Mesenchymal stem cell (in vitro differentiated cells and primary cell): ENCODE results near the gene BTRC.

ENCODE experiments used
- DNase-seq: peaks from one replicate; pipeline ENCODE4 v3.0.0-alpha.2; 2013
- H2AFZ ChIP-seq: one replicate; pipeline ENCODE4 v1.6.1; 2013; ENCODE audit warnings: low read depth, mild to moderate bottlenecking, control low read depth, inconsistent platforms, low read length, moderate library complexity
- H2AK5ac ChIP-seq: 2 replicates; pipeline ENCODE4 v1.6.1; 2013; ENCODE audit warnings: low read length, moderate library complexity, mild to moderate bottlenecking, inconsistent platforms; ENCODE audit not compliant: severe bottlenecking
- H2BK120ac ChIP-seq: one replicate; pipeline ENCODE4 v1.6.1; 2013; ENCODE audit warnings: low read depth, mild to moderate bottlenecking, inconsistent platforms, low read length, moderate library complexity
- H2BK12ac ChIP-seq, 2 experiments: one replicate each; pipeline ENCODE4 v1.6.1; 2013; ENCODE audit warnings: inconsistent platforms in 2 of 2, low read length in 2 of 2, mild to moderate bottlenecking in 2 of 2, moderate library complexity in 2 of 2, control low read depth in 1 of 2
- H2BK15ac ChIP-seq: one replicate; pipeline ENCODE4 v1.6.1; 2013; ENCODE audit warnings: mild to moderate bottlenecking, low read depth, inconsistent platforms; ENCODE audit not compliant: poor library complexity, severe bottlenecking
- H2BK5ac ChIP-seq: 2 replicates; pipeline ENCODE4 v1.6.1; 2013; ENCODE audit warnings: low read depth, mild to moderate bottlenecking, low read length, control low read depth, inconsistent platforms; ENCODE audit not compliant: poor library complexity, severe bottlenecking
- H3K14ac ChIP-seq, 2 experiments: one replicate each; pipeline ENCODE4 v1.6.1; 2013; ENCODE audit warnings: inconsistent platforms in 2 of 2, low read length in 2 of 2, control low read depth in 1 of 2, mild to moderate bottlenecking in 1 of 2, moderate library complexity in 1 of 2
- H3K18ac ChIP-seq, 2 experiments: one replicate each; pipeline ENCODE4 v1.6.1; 2013; ENCODE audit warnings: inconsistent platforms in 2 of 2, low read length in 2 of 2, control low read depth in 1 of 2, low read depth in 1 of 2, mild to moderate bottlenecking in 1 of 2
- H3K23ac ChIP-seq, 2 experiments: one replicate each; pipeline ENCODE4 v1.6.1; 2013; ENCODE audit warnings: inconsistent platforms in 2 of 2, low read length in 2 of 2, mild to moderate bottlenecking in 2 of 2, moderate library complexity in 2 of 2, control low read depth in 1 of 2
- H3K27ac ChIP-seq: 2 replicates; pipeline ENCODE4 v1.5.1; 2013; ENCODE audit warnings: mild to moderate bottlenecking, moderate library complexity, low read length, control low read depth, inconsistent platforms; ENCODE audit not compliant: poor library complexity, severe bottlenecking
- H3K27me3 ChIP-seq, 2 experiments: 2 replicates each; pipeline versions ENCODE4 v1.6.1 to v1.7.0; 2013; ENCODE audit warnings: low read length in 2 of 2, mild to moderate bottlenecking in 2 of 2, moderate library complexity in 2 of 2, control low read depth in 1 of 2, inconsistent platforms in 1 of 2; ENCODE audit not compliant: control insufficient read depth in 1 of 2, insufficient read depth in 1 of 2
- H3K36me3 ChIP-seq, 2 experiments: 2 replicates each; pipeline versions ENCODE4 v1.6.1 to v1.7.0; 2013; ENCODE audit warnings: low read length in 2 of 2, control low read depth in 1 of 2, inconsistent platforms in 1 of 2, low read depth in 1 of 2, mild to moderate bottlenecking in 1 of 2; ENCODE audit not compliant: insufficient read depth in 2 of 2, control insufficient read depth in 1 of 2
- H3K4ac ChIP-seq, 2 experiments: one replicate each; pipeline ENCODE4 v1.6.1; 2013; ENCODE audit warnings: inconsistent platforms in 2 of 2, low read length in 2 of 2, mild to moderate bottlenecking in 2 of 2, moderate library complexity in 2 of 2, control low read depth in 1 of 2, low read depth in 1 of 2
- H3K4me1 ChIP-seq: 2 replicates; pipeline ENCODE4 v1.6.1; 2013; ENCODE audit warnings: low read depth, low read length, control low read depth; ENCODE audit not compliant: control insufficient read depth, insufficient read depth
- H3K4me2 ChIP-seq: 2 replicates; pipeline ENCODE4 v1.6.1; 2013; ENCODE audit warnings: low read length, mild to moderate bottlenecking, inconsistent platforms; ENCODE audit not compliant: poor library complexity, severe bottlenecking
- H3K4me3 ChIP-seq, 2 experiments: 2 replicates each; pipeline versions ENCODE4 v1.5.1 to v1.7.0; 2013; ENCODE audit warnings: low read length in 2 of 2, mild to moderate bottlenecking in 2 of 2, control low read depth in 1 of 2, low read depth in 1 of 2; ENCODE audit not compliant: insufficient read depth in 1 of 2
- H3K79me1 ChIP-seq: replicated peaks from 2 replicates; pipeline ENCODE4 v1.6.1; 2013; ENCODE audit warnings: mild to moderate bottlenecking, control low read depth, low read length, inconsistent platforms; ENCODE audit not compliant: poor library complexity, severe bottlenecking
- H3K9ac ChIP-seq: 2 replicates; pipeline ENCODE4 v1.7.0; 2013; ENCODE audit warnings: mild to moderate bottlenecking, low read length, moderate library complexity
- H3K9me3 ChIP-seq: 2 replicates; pipeline ENCODE4 v1.7.0; 2013; ENCODE audit warnings: mild to moderate bottlenecking, low read length; ENCODE audit not compliant: control insufficient read depth
- H4K8ac ChIP-seq: one replicate; pipeline ENCODE4 v1.6.1; 2013; ENCODE audit warnings: inconsistent platforms, mild to moderate bottlenecking, low read length, moderate library complexity
- H4K91ac ChIP-seq: one replicate; pipeline ENCODE4 v1.6.1; 2013; ENCODE audit warnings: mild to moderate bottlenecking, low read length, inconsistent platforms
- WGBS: methylation state at CpG from one replicate; pipeline ENCODE4 v1.1.7; 2013; ENCODE audit warnings: mixed read lengths; 5-methylcytosine and 5-hydroxymethylcytosine counted together

The BTRC gene

GRCh38 chr10:101336382-101336781 is 17.6 kb upstream of the BTRC start:
- H3K4me3 ChIP-seq, result no peak overlapping the region
- no peaks in the 10 kb centered on the region for H3K36me3 ChIP-seq
- H3K79me1 ChIP-seq, result no peaks in the 10 kb centered on the region
- no peak overlapping the region for H3K18ac ChIP-seq
- H2BK15ac ChIP-seq, result no peak overlapping the region
- H3K14ac ChIP-seq, result no peak overlapping the region
- no peak overlapping the region for H2BK120ac ChIP-seq
- no peak for DNase-seq
- no peak overlapping the region for H4K8ac ChIP-seq
- no peak overlapping the region for H3K27ac ChIP-seq
- H3K9me3 ChIP-seq, result no peaks in the 10 kb centered on the region
- H3K4me2 ChIP-seq, result no peak overlapping the region
- H2AFZ ChIP-seq, result no peak overlapping the region
- no peak overlapping the region for H3K4ac ChIP-seq
- no peak overlapping the region for H2BK12ac ChIP-seq
- no peak overlapping the region for H2AK5ac ChIP-seq
- H3K23ac ChIP-seq, result no peak overlapping the region
- no peaks in the 10 kb centered on the region for H3K4me1 ChIP-seq
- H2BK5ac ChIP-seq, result no peak overlapping the region
- H4K91ac ChIP-seq, result no peak overlapping the region
- peaks cover 26 to 41% of the 10 kb centered on the region in 2 experiments for H3K27me3 ChIP-seq
- H3K9ac ChIP-seq, result no peak overlapping the region

GRCh38 chr10:101337836-101338235 is 16.1 kb upstream of the BTRC start:
- H3K79me1 ChIP-seq, result no peaks in the 10 kb centered on the region
- H3K23ac ChIP-seq, result no peak overlapping the region
- H3K4ac ChIP-seq, result no peak overlapping the region
- no peak overlapping the region for H2BK12ac ChIP-seq
- H3K9ac ChIP-seq, result no peak overlapping the region
- no peak overlapping the region for H4K91ac ChIP-seq
- H3K18ac ChIP-seq, result no peak overlapping the region
- no peak overlapping the region for H3K27ac ChIP-seq
- no peak overlapping the region for H2BK15ac ChIP-seq
- H4K8ac ChIP-seq, result no peak overlapping the region
- no peaks in the 10 kb centered on the region for H3K4me1 ChIP-seq
- WGBS, result 86% methylated on average over 4 of the region's 4 CpGs
- H2BK120ac ChIP-seq, result no peak overlapping the region
- H3K14ac ChIP-seq, result no peak overlapping the region
- no peaks in the 10 kb centered on the region for H3K36me3 ChIP-seq
- no peak overlapping the region for H3K4me2 ChIP-seq
- H2BK5ac ChIP-seq, result no peak overlapping the region
- no peak overlapping the region for H2AFZ ChIP-seq
- no peaks in the 10 kb centered on the region for H3K9me3 ChIP-seq
- H3K4me3 ChIP-seq, result no peak overlapping the region
- no peak overlapping the region for H2AK5ac ChIP-seq
- no peak for DNase-seq
- H3K27me3 ChIP-seq, result peaks cover 20 to 43% of the 10 kb centered on the region in 2 experiments

DNA sequence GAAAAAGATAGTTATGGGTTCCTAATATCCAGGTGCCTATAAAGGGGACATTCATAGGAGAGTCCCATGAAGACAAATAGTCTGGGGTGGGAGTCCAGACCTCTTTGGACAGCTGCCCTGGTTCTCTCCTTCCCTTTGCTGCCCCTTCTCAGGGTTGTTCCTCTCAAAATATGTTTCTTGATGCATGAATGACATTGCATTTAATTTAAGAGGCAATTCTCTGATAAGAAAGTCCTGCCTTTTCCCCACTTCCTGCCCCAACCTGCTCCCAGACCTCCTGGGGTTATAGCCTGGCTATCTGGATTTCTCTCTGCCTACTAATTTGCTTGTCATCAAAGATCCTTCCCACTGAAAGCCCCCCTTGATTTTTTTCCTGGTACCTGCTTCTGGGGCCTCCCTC is 12.5 kb upstream of the BTRC start:
- Histone ChIP-seq H3K36me3 (no peaks in the 10 kb centered on the region), H2BK5ac (no peak overlapping the region), H3K4ac (no peak overlapping the region), H3K14ac (no peak overlapping the region), H2BK15ac (no peak overlapping the region), H3K4me1 (peaks cover 1% of the 10 kb centered on the region), H3K9ac (no peak overlapping the region), H3K4me2 (no peak overlapping the region), H3K27me3 (peaks cover 8 to 35% of the 10 kb centered on the region in 2 experiments), H3K4me3 (no peak overlapping the region), H3K79me1 (no peaks in the 10 kb centered on the region), H4K8ac (no peak overlapping the region), H2AFZ (no peak overlapping the region), H3K18ac (no peak overlapping the region), H2BK120ac (no peak overlapping the region), H3K27ac (no peak overlapping the region), H2AK5ac (no peak overlapping the region), H3K23ac (no peak overlapping the region), H3K9me3 (no peaks in the 10 kb centered on the region), H4K91ac (no peak overlapping the region), H2BK12ac (no peak overlapping the region)
- no peak for DNase-seq

GRCh38 chr10:101346177-101346576 is 7.8 kb upstream of the BTRC start:
- no peaks in the 10 kb centered on the region for H3K79me1 ChIP-seq
- DNase-seq, result no peak
- WGBS, result 92% methylated on average over 2 of the region's 3 CpGs
- H2BK15ac ChIP-seq, result no peak overlapping the region
- no peak overlapping the region for H3K27ac ChIP-seq
- H2BK12ac ChIP-seq, result no peak overlapping the region
- H3K4me3 ChIP-seq, result no peak overlapping the region
- H3K4ac ChIP-seq, result no peak overlapping the region
- no peaks in the 10 kb centered on the region for H3K36me3 ChIP-seq
- H4K8ac ChIP-seq, result no peak overlapping the region
- H3K27me3 ChIP-seq, result peaks cover 23 to 45% of the 10 kb centered on the region in 2 experiments
- no peaks in the 10 kb centered on the region for H3K9me3 ChIP-seq
- H3K4me1 ChIP-seq, result peaks cover 1% of the 10 kb centered on the region
- no peak overlapping the region for H2BK5ac ChIP-seq
- no peak overlapping the region for H2BK120ac ChIP-seq
- H3K4me2 ChIP-seq, result no peak overlapping the region
- H3K9ac ChIP-seq, result no peak overlapping the region
- no peak overlapping the region for H2AFZ ChIP-seq
- no peak overlapping the region for H3K23ac ChIP-seq
- no peak overlapping the region for H3K14ac ChIP-seq
- no peak overlapping the region for H4K91ac ChIP-seq
- H3K18ac ChIP-seq, result no peak overlapping the region
- H2AK5ac ChIP-seq, result no peak overlapping the region
